ENCODE measurements around the gene SH3GL3. TPM values are rescaled to one million over a fixed set of nuclear protein-coding genes. Genes with fewer than 3 reads are reported as not detected.

Gene SH3GL3, protein sequence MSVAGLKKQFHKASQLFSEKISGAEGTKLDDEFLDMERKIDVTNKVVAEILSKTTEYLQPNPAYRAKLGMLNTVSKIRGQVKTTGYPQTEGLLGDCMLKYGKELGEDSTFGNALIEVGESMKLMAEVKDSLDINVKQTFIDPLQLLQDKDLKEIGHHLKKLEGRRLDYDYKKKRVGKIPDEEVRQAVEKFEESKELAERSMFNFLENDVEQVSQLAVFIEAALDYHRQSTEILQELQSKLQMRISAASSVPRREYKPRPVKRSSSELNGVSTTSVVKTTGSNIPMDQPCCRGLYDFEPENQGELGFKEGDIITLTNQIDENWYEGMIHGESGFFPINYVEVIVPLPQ
- total RNA-seq, result not detected

DNA sequence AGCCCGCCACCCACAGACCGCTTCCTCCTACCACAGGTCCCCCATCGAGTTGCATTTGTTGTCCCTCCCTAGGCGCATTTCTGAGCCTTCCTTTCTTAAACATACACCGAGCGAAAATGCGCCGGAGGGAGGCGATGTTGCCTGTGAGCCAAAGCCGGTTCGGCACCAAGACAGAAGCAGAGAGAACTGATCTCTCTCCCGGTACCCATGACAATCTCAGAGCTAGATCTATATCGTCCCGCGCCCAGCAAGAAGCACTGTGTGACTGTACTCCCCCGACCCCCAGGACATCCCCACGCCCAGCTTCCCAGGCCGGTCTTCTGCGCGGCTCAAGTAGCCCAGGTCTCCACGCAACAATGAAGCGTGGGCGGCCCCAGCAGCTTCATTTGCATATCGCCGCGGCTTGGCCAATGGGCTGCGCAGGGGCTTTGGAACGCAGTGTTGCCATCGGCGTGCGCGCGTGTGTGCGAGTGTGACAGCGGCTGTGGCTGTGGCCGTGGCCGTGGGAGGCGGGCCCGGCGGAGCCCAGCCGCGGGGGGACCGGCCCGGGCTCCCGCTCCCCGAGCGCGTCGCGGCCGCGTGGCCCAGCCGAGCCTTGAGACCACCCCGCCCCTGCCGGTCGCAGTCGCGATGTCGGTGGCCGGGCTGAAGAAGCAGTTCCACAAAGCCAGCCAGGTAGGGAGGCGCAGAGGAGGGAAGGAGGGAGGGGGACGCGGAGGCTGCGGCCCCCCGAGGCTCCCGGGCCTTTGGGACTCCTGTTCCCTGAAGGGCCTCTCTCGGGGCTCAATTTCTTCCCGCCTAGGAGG, at the start of gene SH3GL3:
Gene SH3GL3, plus strand, starts transcription at position 438 of the 806 bp plus-strand sequence. Its CDS starts 193 bp downstream, at position 631.

DNA sequence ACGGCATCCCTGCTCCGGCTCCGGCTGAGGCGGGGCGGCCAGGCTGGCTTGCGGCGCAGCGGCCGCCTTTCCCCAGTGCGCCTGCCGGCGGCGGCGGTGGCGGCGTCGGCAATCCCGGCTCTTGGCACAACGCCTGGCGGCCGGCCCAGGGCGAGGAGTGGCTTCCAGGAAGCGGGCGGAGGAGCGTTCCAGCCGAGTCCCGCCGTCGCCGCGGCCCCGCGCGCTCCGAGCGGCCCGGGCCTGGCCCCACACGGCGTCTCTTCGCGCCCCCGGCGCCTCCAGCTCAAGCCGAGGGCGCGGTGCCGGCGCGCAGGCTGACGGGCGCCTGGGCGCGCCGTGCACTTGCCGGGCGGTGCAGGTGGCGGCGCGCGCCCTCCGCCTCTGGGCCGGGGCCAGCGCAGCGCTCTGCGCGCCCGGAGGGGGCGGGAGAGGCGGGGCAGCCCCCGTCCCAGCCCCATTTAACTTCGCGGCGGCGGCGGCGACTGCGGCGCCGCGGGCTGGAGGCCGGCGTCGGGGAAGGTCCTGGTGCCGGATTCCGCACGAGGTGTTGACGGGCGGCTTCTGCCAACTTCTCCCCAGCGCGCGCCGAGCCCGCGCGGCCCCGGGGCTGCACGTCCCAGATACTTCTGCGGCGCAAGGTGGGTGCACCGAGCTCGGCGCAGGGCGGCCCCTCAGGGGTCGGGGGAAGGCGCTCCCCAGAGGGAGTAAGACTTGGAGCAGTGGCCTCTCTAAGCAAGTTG, 206.7 kb downstream of the SH3GL3 start, which contains the start of gene ADAMTSL3:
Gene ADAMTSL3, plus strand, starts transcription at position 485 of the 740 bp plus-strand sequence. CDS start 1,639 bp downstream, outside the sequence.

Other genes with a start within 250 kb of the SH3GL3 start
- 10 to 100 TPM; 20.0 to 27.5 TPM for gene HDGFL3, start 239.5 kb upstream of the SH3GL3 start, total RNA-seq
- 1 to 10 TPM; 1.4 to 2.0 TPM for gene BNC1, start 162.7 kb upstream of the SH3GL3 start, total RNA-seq
- gene ADAMTSL3, start 206.8 kb downstream of the SH3GL3 start, total RNA-seq, result under 1 TPM in 1 of 2 donors, not detected in 1; under 0.01 TPM